HepG2 (cell line): Measurements from ENCODE around the gene RDH8. TPM values are rescaled to one million over a fixed set of nuclear protein-coding genes. Genes with fewer than 3 reads are reported as not detected.

ENCODE experiments used
- ATF1 ChIP-seq: IDR thresholded peaks from 2 replicates; pipeline ENCODE4 v1.6.1; 2016; ENCODE audit warnings: mild to moderate bottlenecking, control low read depth
- BRCA1 ChIP-seq: sonication (generic); formaldehyde crosslinking; IDR thresholded peaks from 2 replicates; pipeline ENCODE4 v1.4.0; 2020; ENCODE audit warnings: missing genetic modification reagents
- CBX5 ChIP-seq: sonication (generic); formaldehyde crosslinking; IDR thresholded peaks from 2 replicates; pipeline ENCODE4 v1.4.0; 2020; ENCODE audit warnings: missing genetic modification reagents, borderline replicate concordance
- ERF ChIP-seq: IDR thresholded peaks from 2 replicates; pipeline ENCODE4 v1.6.1; 2018; ENCODE audit warnings: missing biosample characterization, missing genetic modification reagents
- HNF4G ChIP-seq, 2 experiments: sonication (generic) in 1 of 2; formaldehyde crosslinking in 1 of 2; IDR thresholded peaks; 2 replicates each; pipeline versions ENCODE4 v1.4.0 to v1.6.1; 2011 to 2020; ENCODE audit warnings: borderline replicate concordance in 2 of 2, low read depth in 2 of 2, mild to moderate bottlenecking in 2 of 2, low read length in 1 of 2, missing genetic modification reagents in 1 of 2, moderate library complexity in 1 of 2
- HNRNPUL1 ChIP-seq: fragments of 200-400 bp; formaldehyde crosslinking; IDR thresholded peaks from 2 replicates; pipeline ENCODE4 v1.6.1; 2017; ENCODE audit warnings: low read depth, mild to moderate bottlenecking, low read length, moderate library complexity
- HOXA7 ChIP-seq: sonication (generic); formaldehyde crosslinking; IDR thresholded peaks from 2 replicates; pipeline ENCODE4 v1.8.1; 2022; ENCODE audit warnings: mild to moderate bottlenecking, missing genetic modification reagents, moderate library complexity
- HOXD1 ChIP-seq: sonication (generic); formaldehyde crosslinking; IDR thresholded peaks from 2 replicates; pipeline ENCODE4 v1.5.0; 2020; ENCODE audit warnings: missing genetic modification reagents
- IRX3 ChIP-seq: sonication (generic); formaldehyde crosslinking; IDR thresholded peaks from 2 replicates; pipeline ENCODE4 v1.8.1; 2023; ENCODE audit warnings: mild to moderate bottlenecking, low read depth, missing genetic modification reagents, borderline replicate concordance
- JDP2 ChIP-seq: sonication (generic); formaldehyde crosslinking; IDR thresholded peaks from 2 replicates; pipeline ENCODE4 v1.8.1; 2022; ENCODE audit warnings: missing genetic modification reagents, borderline replicate concordance
- LCORL ChIP-seq, 2 experiments: fragments of 450-650 bp in 1 of 2; sonication (generic) in 1 of 2; formaldehyde crosslinking in 1 of 2; IDR thresholded peaks; 2 replicates each; pipeline versions ENCODE4 v1.5.0 to v1.6.1; 2017 to 2020; ENCODE audit warnings: antibody characterized with exemption in 1 of 2, missing genetic modification reagents in 1 of 2
- MIER3 ChIP-seq: IDR thresholded peaks from 2 replicates; pipeline ENCODE4 v1.6.1; 2016; ENCODE audit warnings: missing compliant biosample characterization, borderline replicate concordance
- NFE2L1 ChIP-seq: sonication (generic); formaldehyde crosslinking; IDR thresholded peaks from 2 replicates; pipeline ENCODE4 v1.4.0; 2020; ENCODE audit warnings: missing genetic modification reagents, mild to moderate bottlenecking, borderline replicate concordance
- NFKBIZ ChIP-seq: IDR thresholded peaks from 2 replicates; pipeline ENCODE4 v1.6.1; 2018; ENCODE audit warnings: missing genetic modification reagents, missing compliant biosample characterization
- POGZ ChIP-seq: sonication (generic); formaldehyde crosslinking; IDR thresholded peaks from 2 replicates; pipeline ENCODE4 v1.4.0; 2020; ENCODE audit warnings: mild to moderate bottlenecking, missing genetic modification reagents
- SP5 ChIP-seq: IDR thresholded peaks from 2 replicates; pipeline ENCODE4 v1.6.1; 2016; ENCODE audit warnings: low read depth, borderline replicate concordance
- TAF15 ChIP-seq: fragments of 200-400 bp; formaldehyde crosslinking; IDR thresholded peaks from one replicate; pipeline ENCODE4 v1.6.1; 2018; ENCODE audit warnings: mild to moderate bottlenecking, low read depth, low read length; ENCODE audit not compliant: poor library complexity, severe bottlenecking
- ZNF234 ChIP-seq: sonication (generic); formaldehyde crosslinking; conservative IDR thresholded peaks from 2 replicates; pipeline ENCODE4 v1.5.1; 2020; ENCODE audit warnings: mild to moderate bottlenecking, missing genetic modification reagents
- ZNF260 ChIP-seq: sonication (generic); formaldehyde crosslinking; IDR thresholded peaks from 2 replicates; pipeline ENCODE4 v1.4.0; 2020; ENCODE audit warnings: missing genetic modification reagents, low read depth, mild to moderate bottlenecking, borderline replicate concordance
- polyA plus RNA-seq, 8 experiments: library from polyadenylated mRNA; depleted of rRNA in 3 of 8; stranded (reverse) in 7 of 8; unstranded in 1 of 8; fragments of >200 nt; fragmentation: Illumina TruSeq in 4 of 8; extraction: Trizol in 4 of 8; gene quantifications; 2 replicates each; pipeline versions ENCODE4 v1.2.1 to v1.2.3, GENCODE V29; 2011 to 2016; ENCODE audit warnings: low read depth in 4 of 8, missing spikeins in 1 of 8, mixed read lengths in 1 of 8; ENCODE audit not compliant: insufficient read depth in 1 of 8
- total RNA-seq, 5 experiments: library from RNA; depleted of rRNA; stranded (reverse); fragments of >200 nt; fragmentation: Illumina TruSeq; extraction: Trizol; gene quantifications; 2 replicates each; pipeline ENCODE4 v1.2.3, GENCODE V29; 2016; ENCODE audit warnings: low read depth in 1 of 5
- TF ChIP-seq, protein P1 (sequence below): sonication (generic); formaldehyde crosslinking; IDR thresholded peaks from 2 replicates; pipeline ENCODE4 v1.5.0; 2020; ENCODE audit warnings: mild to moderate bottlenecking, missing genetic modification reagents, borderline replicate concordance
- TF ChIP-seq, protein P2 (sequence below), 2 experiments: sonication (generic) in 1 of 2; formaldehyde crosslinking in 1 of 2; IDR thresholded peaks; 2 replicates each; pipeline versions ENCODE4 v1.4.0 to v1.6.1; 2018 to 2020; ENCODE audit warnings: missing genetic modification reagents in 2 of 2, borderline replicate concordance in 1 of 2, low read depth in 1 of 2, mild to moderate bottlenecking in 1 of 2, missing biosample characterization in 1 of 2
- TF ChIP-seq, protein P3 (sequence below): sonication (generic); formaldehyde crosslinking; IDR thresholded peaks from 2 replicates; pipeline ENCODE4 v1.5.0; 2020; ENCODE audit warnings: missing genetic modification reagents
- TF ChIP-seq, protein P4 (sequence below): sonication (generic); IDR thresholded peaks from 2 replicates; pipeline ENCODE4 v1.6.1; 2016; ENCODE audit warnings: low read depth, borderline replicate concordance
- TF ChIP-seq, protein P5 (sequence below): IDR thresholded peaks from 2 replicates; pipeline ENCODE4 v1.6.1; 2016; ENCODE audit warnings: low read depth, borderline replicate concordance

RDH8 gene
- total and polyA plus RNA-seq, 2 of the 13 experiments (the other 11 are each of a cell fraction or from before 2014, with no cell fraction given): not detected

DNA sequence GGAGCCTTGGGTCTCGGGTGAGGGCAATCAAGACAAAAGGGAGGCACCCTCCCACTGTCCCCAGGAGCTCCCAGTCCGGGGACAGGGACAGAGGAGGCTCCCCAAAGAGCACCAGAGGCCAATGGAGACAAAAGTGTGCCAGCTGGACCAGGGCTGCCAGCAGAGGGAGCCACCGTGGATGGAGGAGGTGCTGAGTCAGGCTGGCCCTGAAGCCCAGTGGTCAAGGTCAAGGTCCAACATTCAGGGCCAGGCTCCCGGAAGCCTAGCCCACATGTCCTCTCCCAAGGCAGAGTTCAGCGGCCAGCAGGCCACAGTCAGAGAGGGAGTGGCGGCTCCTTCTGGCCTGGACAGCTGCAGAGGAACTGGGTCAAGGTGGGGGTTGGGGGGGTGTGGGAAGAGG is 11.4 kb upstream of the RDH8 start (continued):
- TF ChIP-seq, protein P1, sequence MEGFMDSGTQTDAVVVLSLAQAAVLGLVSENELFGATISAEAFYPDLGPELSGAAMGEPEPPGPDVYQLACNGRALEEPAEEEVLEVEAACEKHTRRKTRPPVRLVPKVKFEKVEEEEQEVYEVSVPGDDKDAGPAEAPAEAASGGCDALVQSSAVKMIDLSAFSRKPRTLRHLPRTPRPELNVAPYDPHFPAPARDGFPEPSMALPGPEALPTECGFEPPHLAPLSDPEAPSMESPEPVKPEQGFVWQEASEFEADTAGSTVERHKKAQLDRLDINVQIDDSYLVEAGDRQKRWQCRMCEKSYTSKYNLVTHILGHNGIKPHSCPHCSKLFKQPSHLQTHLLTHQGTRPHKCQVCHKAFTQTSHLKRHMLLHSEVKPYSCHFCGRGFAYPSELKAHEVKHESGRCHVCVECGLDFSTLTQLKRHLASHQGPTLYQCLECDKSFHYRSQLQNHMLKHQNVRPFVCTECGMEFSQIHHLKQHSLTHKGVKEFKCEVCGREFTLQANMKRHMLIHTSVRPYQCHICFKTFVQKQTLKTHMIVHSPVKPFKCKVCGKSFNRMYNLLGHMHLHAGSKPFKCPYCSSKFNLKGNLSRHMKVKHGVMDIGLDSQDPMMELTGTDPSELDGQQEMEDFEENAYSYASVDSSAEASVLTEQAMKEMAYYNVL (CRISPR knock-in tag): peak; percentile 72; the same call in 1 of the 2 replicates
- TF ChIP-seq, protein P2, sequence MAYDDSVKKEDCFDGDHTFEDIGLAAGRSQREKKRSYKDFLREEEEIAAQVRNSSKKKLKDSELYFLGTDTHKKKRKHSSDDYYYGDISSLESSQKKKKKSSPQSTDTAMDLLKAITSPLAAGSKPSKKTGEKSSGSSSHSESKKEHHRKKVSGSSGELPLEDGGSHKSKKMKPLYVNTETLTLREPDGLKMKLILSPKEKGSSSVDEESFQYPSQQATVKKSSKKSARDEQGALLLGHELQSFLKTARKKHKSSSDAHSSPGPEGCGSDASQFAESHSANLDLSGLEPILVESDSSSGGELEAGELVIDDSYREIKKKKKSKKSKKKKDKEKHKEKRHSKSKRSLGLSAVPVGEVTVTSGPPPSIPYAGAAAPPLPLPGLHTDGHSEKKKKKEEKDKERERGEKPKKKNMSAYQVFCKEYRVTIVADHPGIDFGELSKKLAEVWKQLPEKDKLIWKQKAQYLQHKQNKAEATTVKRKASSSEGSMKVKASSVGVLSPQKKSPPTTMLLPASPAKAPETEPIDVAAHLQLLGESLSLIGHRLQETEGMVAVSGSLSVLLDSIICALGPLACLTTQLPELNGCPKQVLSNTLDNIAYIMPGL (CRISPR knock-in tag; IDR thresholded peaks at IDR 0.05; ENCODE audit: borderline replicate concordance in 1 of 2, low read depth in 1 of 2): peak; percentile 52 to 80; a peak in 3 of 4 replicates
- no peak for TF ChIP-seq HOXA7 (CRISPR knock-in tag)
- no peak for TF ChIP-seq LCORL (IDR thresholded peaks at IDR 0.05)
- TF ChIP-seq LCORL (CRISPR knock-in tag; IDR thresholded peaks at IDR 0.05): peak; percentile 66; the same call in 1 of the 2 replicates
- no peak for TF ChIP-seq IRX3 (CRISPR knock-in tag)
- peak; percentile 50; the same call in 1 of the 2 replicates for TF ChIP-seq SP5 (CRISPR knock-in tag)
- peak; percentile 83; the same call in 1 of the 2 replicates for TF ChIP-seq ERF (CRISPR knock-in tag)
- peak; percentile 60; the same call in 1 of the 2 replicates for TF ChIP-seq CBX5
- TF ChIP-seq, protein P3, sequence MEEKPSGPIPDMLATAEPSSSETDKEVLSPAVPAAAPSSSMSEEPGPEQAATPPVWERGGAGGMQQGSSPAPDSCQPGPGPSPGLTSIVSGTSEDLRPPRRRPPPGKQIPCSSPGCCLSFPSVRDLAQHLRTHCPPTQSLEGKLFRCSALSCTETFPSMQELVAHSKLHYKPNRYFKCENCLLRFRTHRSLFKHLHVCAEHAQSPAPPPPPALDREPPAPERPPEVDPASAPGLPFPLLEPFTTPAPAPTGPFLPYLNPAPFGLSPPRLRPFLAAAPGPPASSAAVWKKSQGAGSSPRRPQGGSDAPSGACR: peak; percentile 65; the same call in 1 of the 2 replicates
- peak; percentile 96; the same call in 1 of the 2 replicates for TF ChIP-seq NFE2L1 (CRISPR knock-in tag)
- TF ChIP-seq MIER3 (CRISPR knock-in tag): peak; percentile 86; the same call in 1 of the 2 replicates
- TF ChIP-seq NFKBIZ: 0 out of 2 replicates have a peak, but pooled peaks have one; percentile 57
- TF ChIP-seq JDP2 (CRISPR knock-in tag): no peak
- TF ChIP-seq TAF15: no peak
- no peak for TF ChIP-seq ATF1
- no peak for TF ChIP-seq ZNF234 (CRISPR knock-in tag)
- no peak for TF ChIP-seq HOXD1 (CRISPR knock-in tag)
- no peak for TF ChIP-seq HNRNPUL1
- peak; percentile 82 for TF ChIP-seq POGZ
- no peak for TF ChIP-seq ZNF260 (CRISPR knock-in tag)
- TF ChIP-seq HNF4G (IDR thresholded peaks at IDR 0.05; ENCODE audit: borderline replicate concordance, low read depth, low read length): peak; percentile 81
- peak; percentile 88 for TF ChIP-seq HNF4G (CRISPR knock-in tag; IDR thresholded peaks at IDR 0.05; ENCODE audit: borderline replicate concordance, low read depth)
- TF ChIP-seq, protein P4, sequence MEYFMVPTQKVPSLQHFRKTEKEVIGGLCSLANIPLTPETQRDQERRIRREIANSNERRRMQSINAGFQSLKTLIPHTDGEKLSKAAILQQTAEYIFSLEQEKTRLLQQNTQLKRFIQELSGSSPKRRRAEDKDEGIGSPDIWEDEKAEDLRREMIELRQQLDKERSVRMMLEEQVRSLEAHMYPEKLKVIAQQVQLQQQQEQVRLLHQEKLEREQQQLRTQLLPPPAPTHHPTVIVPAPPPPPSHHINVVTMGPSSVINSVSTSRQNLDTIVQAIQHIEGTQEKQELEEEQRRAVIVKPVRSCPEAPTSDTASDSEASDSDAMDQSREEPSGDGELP: peak; percentile 81; the same call in 1 of the 2 replicates
- no peak for TF ChIP-seq BRCA1 (CRISPR knock-in tag)
- TF ChIP-seq, protein P5, sequence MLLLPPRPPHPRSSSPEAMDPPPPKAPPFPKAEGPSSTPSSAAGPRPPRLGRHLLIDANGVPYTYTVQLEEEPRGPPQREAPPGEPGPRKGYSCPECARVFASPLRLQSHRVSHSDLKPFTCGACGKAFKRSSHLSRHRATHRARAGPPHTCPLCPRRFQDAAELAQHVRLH (CRISPR knock-in tag): peak; percentile 63; the same call in 1 of the 2 replicates
